GM23338 (cell line): ENCODE results near the gene PMP22. TPM values are rescaled to one million over a fixed set of nuclear protein-coding genes. Genes with fewer than 3 reads are reported as not detected.

Experiments
- ATAC-seq: fragments of 200-7000 bp; cut with Tn5 transposase; 3 replicates; pipeline ENCODE4 v1.9.1; 2020
- DNase-seq: peaks from one replicate; pipeline ENCODE4 v3.0.0-alpha.2; 2015; ENCODE audit warnings: low spot score
- H2AFZ ChIP-seq: fragments of 200-600 bp; sonication (generic); 2 replicates; pipeline ENCODE4 v1.8.0; 2016; ENCODE audit warnings: antibody characterized with exemption, mild to moderate bottlenecking, moderate library complexity
- H3F3A ChIP-seq: fragments of 200-600 bp; sonication (generic); replicated peaks from 2 replicates; pipeline ENCODE4 v1.8.0; 2017; ENCODE audit warnings: antibody characterized with exemption, mixed run types, low read depth
- H3K27ac ChIP-seq: fragments of 200-600 bp; sonication (generic); 2 replicates; pipeline ENCODE4 v1.6.1; 2016; ENCODE audit warnings: low read depth
- H3K27me3 ChIP-seq: fragments of 200-600 bp; sonication (generic); 2 replicates; pipeline ENCODE4 v1.8.0; 2016; ENCODE audit warnings: mild to moderate bottlenecking, mixed run types, moderate library complexity; ENCODE audit not compliant: insufficient read depth
- H3K36me3 ChIP-seq: fragments of 200-600 bp; sonication (generic); 2 replicates; pipeline ENCODE4 v1.8.0; 2016; ENCODE audit warnings: mild to moderate bottlenecking; ENCODE audit not compliant: insufficient read depth
- H3K4me1 ChIP-seq: fragments of 200-600 bp; sonication (generic); 2 replicates; pipeline ENCODE4 v1.8.0; 2016; ENCODE audit warnings: mild to moderate bottlenecking, moderate library complexity; ENCODE audit not compliant: insufficient read depth
- H3K4me2 ChIP-seq: fragments of 200-600 bp; sonication (generic); 2 replicates; pipeline ENCODE4 v1.7.1; 2017; ENCODE audit warnings: mixed run types
- H3K4me3 ChIP-seq: fragments of 200-600 bp; sonication (generic); 2 replicates; pipeline ENCODE4 v1.6.1; 2016; ENCODE audit warnings: mixed run types
- H3K79me2 ChIP-seq: fragments of 200-600 bp; sonication (generic); replicated peaks from 2 replicates; pipeline ENCODE4 v1.8.0; 2017; ENCODE audit warnings: mild to moderate bottlenecking; ENCODE audit not compliant: insufficient read depth
- H3K9me2 ChIP-seq: fragments of 200-600 bp; sonication (generic); 2 replicates; pipeline ENCODE4 v1.8.0; 2017; ENCODE audit not compliant: insufficient read depth
- H4K20me1 ChIP-seq: fragments of 200-600 bp; sonication (generic); replicated peaks from 2 replicates; pipeline ENCODE4 v1.8.0; 2017; ENCODE audit warnings: mild to moderate bottlenecking; ENCODE audit not compliant: insufficient read depth
- H3K27ac Mint-ChIP-seq: 2 replicates; pipeline ENCODE4 v1.8.0; 2020; ENCODE audit warnings: inconsistent platforms, mild to moderate bottlenecking, moderate library complexity, mixed read lengths
- H3K27me3 Mint-ChIP-seq: 3 replicates; pipeline ENCODE4 v1.8.0; 2022; ENCODE audit warnings: low read depth, mild to moderate bottlenecking, moderate library complexity, mixed read lengths, inconsistent platforms; ENCODE audit not compliant: insufficient read depth, poor library complexity
- H3K36me3 Mint-ChIP-seq: 3 replicates; pipeline ENCODE4 v1.8.0; 2021; ENCODE audit warnings: low read depth, mild to moderate bottlenecking, inconsistent platforms, moderate library complexity, mixed read lengths
- H3K4me1 Mint-ChIP-seq: 3 replicates; pipeline ENCODE4 v1.8.0; 2020; ENCODE audit warnings: mild to moderate bottlenecking, inconsistent platforms, mixed read lengths
- H3K4me3 Mint-ChIP-seq: 3 replicates; pipeline ENCODE4 v1.8.0; 2021; ENCODE audit warnings: moderate library complexity, mild to moderate bottlenecking, inconsistent platforms, mixed read lengths
- H3K9me3 Mint-ChIP-seq: 3 replicates; pipeline ENCODE4 v1.8.0; 2020; ENCODE audit warnings: moderate library complexity, mild to moderate bottlenecking, inconsistent platforms, mixed read lengths
- CREB1 ChIP-seq: fragments of 250-450 bp; sonication (Bioruptor Pico); IDR thresholded peaks from 2 replicates; pipeline ENCODE4 v1.5.0; 2020; ENCODE audit warnings: low read depth, mild to moderate bottlenecking, moderate library complexity
- ETS1 ChIP-seq: IDR thresholded peaks from 2 replicates; pipeline ENCODE4 v1.6.1; 2016; ENCODE audit warnings: antibody characterized with exemption
- EZH2 ChIP-seq: fragments of 200-600 bp; sonication (generic); IDR thresholded peaks from one replicate; pipeline ENCODE4 v1.8.0; 2017; ENCODE audit warnings: antibody characterized with exemption, mild to moderate bottlenecking, low read depth; ENCODE audit not compliant: unreplicated experiment
- EZH2phosphoT487 ChIP-seq: fragments of 200-600 bp; sonication (generic); IDR thresholded peaks from one replicate; pipeline ENCODE4 v1.8.1; 2018; ENCODE audit warnings: antibody characterized with exemption; ENCODE audit not compliant: unreplicated experiment
- JUNB ChIP-seq: IDR thresholded peaks from one replicate; pipeline ENCODE4 v1.6.1; 2016; ENCODE audit warnings: antibody characterized with exemption; ENCODE audit not compliant: unreplicated experiment
- NANOG ChIP-seq: IDR thresholded peaks from 2 replicates; pipeline ENCODE4 v1.6.1; 2016; ENCODE audit warnings: antibody characterized with exemption, borderline replicate concordance
- POLR2AphosphoS5 ChIP-seq: IDR thresholded peaks from 2 replicates; pipeline ENCODE4 v1.6.1; 2016; ENCODE audit warnings: antibody characterized with exemption, low read depth
- STAT1 ChIP-seq: IDR thresholded peaks from one replicate; pipeline ENCODE4 v1.6.1; 2016; ENCODE audit warnings: antibody characterized with exemption; ENCODE audit not compliant: unreplicated experiment
- ZNF331 ChIP-seq: fragments of 250-450 bp; sonication (Bioruptor Pico); IDR thresholded peaks from 2 replicates; pipeline ENCODE4 v1.5.0; 2020; ENCODE audit warnings: low read depth, mild to moderate bottlenecking, moderate library complexity
- polyA plus RNA-seq: library from polyadenylated mRNA; unstranded; fragments of >200 nt; fragmentation: Nextera tagmentation; extraction: Ambion mirVana; gene quantifications from 2 replicates; pipeline ENCODE4 v1.2.1, GENCODE V29; 2016
- total RNA-seq: library from RNA; depleted of rRNA; stranded (reverse); fragments of >200 nt; shearing (Covaris generic); gene quantifications from 2 replicates; pipeline ENCODE4 v1.2.3, GENCODE V29; 2014
- TF ChIP-seq, protein P1 (sequence below): IDR thresholded peaks from one replicate; pipeline ENCODE4 v1.6.1; 2018; ENCODE audit warnings: antibody characterized with exemption; ENCODE audit not compliant: unreplicated experiment

PMP22 gene
- total and polyA plus RNA-seq, 2 experiments from 2014 or later: 1.2 to 2.2 TPM

- peaks cover 3% of the 10 kb centered on the region for H3K27me3 Mint-ChIP-seq
- no peak overlapping the region for H3K4me3 ChIP-seq
- H3K27ac ChIP-seq: no peak overlapping the region
- H3K27me3 ChIP-seq: no peaks in the 10 kb centered on the region
- H3F3A ChIP-seq: no peaks in the 10 kb centered on the region
- H3K4me2 ChIP-seq: no peak overlapping the region
- ATAC-seq (no peak), DNase-seq (no peak)
- peaks cover 2% of the 10 kb centered on the region; the same call in 1 of the 3 replicates for H3K4me1 Mint-ChIP-seq
- H3K4me3 Mint-ChIP-seq: no peak overlapping the region
- H3K36me3 ChIP-seq: no peaks in the 10 kb centered on the region
- no peak overlapping the region for H3K27ac Mint-ChIP-seq
- no peaks in the 10 kb centered on the region for H3K79me2 ChIP-seq
- no peaks in the 10 kb centered on the region for H4K20me1 ChIP-seq
- no peak for TF ChIP-seq STAT1
- TF ChIP-seq POLR2AphosphoS5: no peak
- TF ChIP-seq ETS1: no peak
- H3K4me1 ChIP-seq: no peaks in the 10 kb centered on the region
- no peaks in the 10 kb centered on the region for H3K36me3 Mint-ChIP-seq
- no peaks in the 10 kb centered on the region for H3K9me3 Mint-ChIP-seq
- H3K9me2 ChIP-seq: peaks cover 3% of the 10 kb centered on the region; the same call in 1 of the 2 replicates
- no peak overlapping the region for H2AFZ ChIP-seq
Observed at GRCh38 chr17:15236281-15237105, 28.6 kb downstream of the PMP22 start.

DNA sequence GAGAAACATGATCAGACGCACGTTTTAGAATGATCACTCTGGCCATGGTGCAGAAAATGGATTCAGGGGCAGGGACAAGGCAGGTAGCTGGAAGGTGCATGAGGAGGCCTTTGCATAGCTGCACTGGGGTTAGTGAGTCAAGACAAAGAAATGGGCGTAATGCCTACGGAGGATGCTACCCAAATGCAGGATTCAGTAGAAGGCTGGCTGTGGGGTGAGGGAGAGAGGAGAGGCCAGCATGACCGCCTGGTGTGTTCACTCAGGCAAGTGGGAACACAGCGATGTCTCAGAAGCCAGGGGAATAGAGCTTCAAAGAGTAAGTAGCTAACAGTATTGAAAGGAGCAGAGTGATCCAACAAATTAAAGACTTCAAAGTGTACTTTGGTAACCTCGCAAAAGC is 31.2 kb downstream of the PMP22 start:
- Histone ChIP-seq H3F3A (no peaks in the 10 kb centered on the region), H3K27ac (no peak overlapping the region), H4K20me1 (no peaks in the 10 kb centered on the region), H3K36me3 (no peaks in the 10 kb centered on the region), H3K4me2 (no peak overlapping the region), H3K4me3 (no peak overlapping the region), H3K9me2 (peaks cover 10% of the 10 kb centered on the region), H2AFZ (no peak overlapping the region), H3K4me1 (no peaks in the 10 kb centered on the region), H3K79me2 (no peaks in the 10 kb centered on the region), H3K27me3 (no peaks in the 10 kb centered on the region)
- Mint-ChIP-seq H3K4me3 (no peak overlapping the region), H3K27ac (no peak overlapping the region), H3K36me3 (no peaks in the 10 kb centered on the region), H3K9me3 (no peaks in the 10 kb centered on the region), H3K27me3 (peaks cover 3% of the 10 kb centered on the region), H3K4me1 (peaks cover 2% of the 10 kb centered on the region; the same call in 1 of the 3 replicates)
- TF ChIP-seq CREB1 (no peak), EZH2 (no peak), ETS1 (no peak), STAT1 (no peak), ZNF331 (no peak), NANOG (no peak), EZH2phosphoT487 (no peak), JUNB (no peak)
- TF ChIP-seq, protein P1, sequence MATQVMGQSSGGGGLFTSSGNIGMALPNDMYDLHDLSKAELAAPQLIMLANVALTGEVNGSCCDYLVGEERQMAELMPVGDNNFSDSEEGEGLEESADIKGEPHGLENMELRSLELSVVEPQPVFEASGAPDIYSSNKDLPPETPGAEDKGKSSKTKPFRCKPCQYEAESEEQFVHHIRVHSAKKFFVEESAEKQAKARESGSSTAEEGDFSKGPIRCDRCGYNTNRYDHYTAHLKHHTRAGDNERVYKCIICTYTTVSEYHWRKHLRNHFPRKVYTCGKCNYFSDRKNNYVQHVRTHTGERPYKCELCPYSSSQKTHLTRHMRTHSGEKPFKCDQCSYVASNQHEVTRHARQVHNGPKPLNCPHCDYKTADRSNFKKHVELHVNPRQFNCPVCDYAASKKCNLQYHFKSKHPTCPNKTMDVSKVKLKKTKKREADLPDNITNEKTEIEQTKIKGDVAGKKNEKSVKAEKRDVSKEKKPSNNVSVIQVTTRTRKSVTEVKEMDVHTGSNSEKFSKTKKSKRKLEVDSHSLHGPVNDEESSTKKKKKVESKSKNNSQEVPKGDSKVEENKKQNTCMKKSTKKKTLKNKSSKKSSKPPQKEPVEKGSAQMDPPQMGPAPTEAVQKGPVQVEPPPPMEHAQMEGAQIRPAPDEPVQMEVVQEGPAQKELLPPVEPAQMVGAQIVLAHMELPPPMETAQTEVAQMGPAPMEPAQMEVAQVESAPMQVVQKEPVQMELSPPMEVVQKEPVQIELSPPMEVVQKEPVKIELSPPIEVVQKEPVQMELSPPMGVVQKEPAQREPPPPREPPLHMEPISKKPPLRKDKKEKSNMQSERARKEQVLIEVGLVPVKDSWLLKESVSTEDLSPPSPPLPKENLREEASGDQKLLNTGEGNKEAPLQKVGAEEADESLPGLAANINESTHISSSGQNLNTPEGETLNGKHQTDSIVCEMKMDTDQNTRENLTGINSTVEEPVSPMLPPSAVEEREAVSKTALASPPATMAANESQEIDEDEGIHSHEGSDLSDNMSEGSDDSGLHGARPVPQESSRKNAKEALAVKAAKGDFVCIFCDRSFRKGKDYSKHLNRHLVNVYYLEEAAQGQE: no peak
- no peak for DNase-seq
- ATAC-seq: no peak
